Measurements from ENCODE around the gene DMD.

The DMD gene

GRCh38 chrX:31302573-31303075 is 1908.7 kb downstream of the DMD start:
- DNase-seq (ENCODE audit: low read depth, low spot score) = no peak
- Histone ChIP-seq H3K4me3 (no peak overlapping the region), H3K27ac (no peak overlapping the region), H3K9ac (ENCODE audit: insufficient read length) (no peak overlapping the region), H3K9me3 (ENCODE audit: low read depth, low read length) (no peaks in the 10 kb centered on the region), H3K36me3 (ENCODE audit: insufficient read depth, low read length) (no peaks in the 10 kb centered on the region)
- TF ChIP-seq EZH2 (IDR thresholded peaks at IDR 0.05) (no peak), FOXP2 (optimal IDR thresholded peaks at IDR 0.05; ENCODE audit: control extremely low read depth, extremely low read length, insufficient read depth) (no peak), POLR2AphosphoS5 (IDR thresholded peaks at IDR 0.05; ENCODE audit: borderline replicate concordance, low read depth, low read length) (no peak)

GRCh38 chrX:31301941-31302340 is 1909.4 kb downstream of the DMD start:
- H3K27ac ChIP-seq = no peak overlapping the region
- TF ChIP-seq FOXP2 (optimal IDR thresholded peaks at IDR 0.05; ENCODE audit: control extremely low read depth, extremely low read length, insufficient read depth) (no peak), POLR2AphosphoS5 (IDR thresholded peaks at IDR 0.05; ENCODE audit: borderline replicate concordance, low read depth, low read length) (no peak), EZH2 (IDR thresholded peaks at IDR 0.05) (no peak)
- no peak for DNase-seq (ENCODE audit: low read depth, low spot score)
- H3K4me3 ChIP-seq = no peak overlapping the region
- no peaks in the 10 kb centered on the region for H3K9me3 ChIP-seq (ENCODE audit: low read depth, low read length)
- H3K36me3 ChIP-seq (ENCODE audit: insufficient read depth, low read length) = no peaks in the 10 kb centered on the region
- H3K9ac ChIP-seq (ENCODE audit: insufficient read length) = no peak overlapping the region

DNA sequence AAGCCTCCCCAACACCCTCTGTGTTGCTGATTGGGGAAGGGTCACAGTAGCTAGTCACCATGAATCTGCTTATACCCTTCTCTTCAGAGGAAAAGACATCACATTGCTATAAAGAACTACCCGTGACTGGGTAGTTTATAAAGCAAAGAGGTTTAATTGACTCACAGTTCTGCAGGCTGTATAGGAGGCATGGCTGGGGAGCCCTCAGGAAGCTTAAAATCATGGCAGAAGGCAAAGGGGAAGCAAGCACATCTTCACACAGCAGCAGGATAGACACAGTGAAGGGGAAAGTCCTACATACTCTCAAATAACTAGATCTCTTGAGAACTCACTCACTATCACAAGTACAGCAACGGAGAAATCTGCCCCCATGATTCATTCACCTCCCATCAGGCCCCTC is 1910.1 kb downstream of the DMD start:
- H3K9me3 ChIP-seq (ENCODE audit: low read depth, low read length) = no peaks in the 10 kb centered on the region
- H3K27ac ChIP-seq = no peak overlapping the region
- H3K36me3 ChIP-seq (ENCODE audit: insufficient read depth, low read length) = no peaks in the 10 kb centered on the region
- TF ChIP-seq POLR2AphosphoS5 (IDR thresholded peaks at IDR 0.05; ENCODE audit: borderline replicate concordance, low read depth, low read length) (no peak), FOXP2 (optimal IDR thresholded peaks at IDR 0.05; ENCODE audit: control extremely low read depth, extremely low read length, insufficient read depth) (no peak), EZH2 (IDR thresholded peaks at IDR 0.05) (no peak)
- no peak for DNase-seq (ENCODE audit: low read depth, low spot score)
- no peak overlapping the region for H3K4me3 ChIP-seq
- no peak overlapping the region for H3K9ac ChIP-seq (ENCODE audit: insufficient read length)

- no peak for TF ChIP-seq FOXP2 (optimal IDR thresholded peaks at IDR 0.05; ENCODE audit: control extremely low read depth, extremely low read length, insufficient read depth)
- TF ChIP-seq EZH2 (IDR thresholded peaks at IDR 0.05) = no peak
- TF ChIP-seq POLR2AphosphoS5 (IDR thresholded peaks at IDR 0.05; ENCODE audit: borderline replicate concordance, low read depth, low read length) = no peak
- Histone ChIP-seq H3K9ac (ENCODE audit: insufficient read length) (no peak overlapping the region), H3K4me3 (no peak overlapping the region), H3K9me3 (ENCODE audit: low read depth, low read length) (no peaks in the 10 kb centered on the region), H3K36me3 (ENCODE audit: insufficient read depth, low read length) (no peaks in the 10 kb centered on the region), H3K27ac (no peak overlapping the region)
- DNase-seq (ENCODE audit: low read depth, low spot score) = no peak
Observed at GRCh38 chrX:31298916-31299315, 1912.4 kb downstream of the DMD start.

- Histone ChIP-seq H3K9me3 (ENCODE audit: low read depth, low read length) (no peaks in the 10 kb centered on the region), H3K36me3 (ENCODE audit: insufficient read depth, low read length) (no peaks in the 10 kb centered on the region), H3K9ac (ENCODE audit: insufficient read length) (no peak overlapping the region), H3K27ac (no peak overlapping the region), H3K4me3 (no peak overlapping the region)
- no peak for TF ChIP-seq POLR2AphosphoS5 (IDR thresholded peaks at IDR 0.05; ENCODE audit: borderline replicate concordance, low read depth, low read length)
- TF ChIP-seq FOXP2 (optimal IDR thresholded peaks at IDR 0.05; ENCODE audit: control extremely low read depth, extremely low read length, insufficient read depth) = no peak
- TF ChIP-seq EZH2 (IDR thresholded peaks at IDR 0.05) = no peak
- DNase-seq (ENCODE audit: low read depth, low spot score) = no peak
Observed at GRCh38 chrX:31297881-31298280, 1913.5 kb downstream of the DMD start.

- H3K27ac ChIP-seq = no peak overlapping the region
- no peak overlapping the region for H3K4me3 ChIP-seq
- no peak overlapping the region for H3K9ac ChIP-seq (ENCODE audit: insufficient read length)
- H3K36me3 ChIP-seq (ENCODE audit: insufficient read depth, low read length) = no peaks in the 10 kb centered on the region
- DNase-seq (ENCODE audit: low read depth, low spot score) = no peak
- H3K9me3 ChIP-seq (ENCODE audit: low read depth, low read length) = no peaks in the 10 kb centered on the region
- no peak for TF ChIP-seq FOXP2 (optimal IDR thresholded peaks at IDR 0.05; ENCODE audit: control extremely low read depth, extremely low read length, insufficient read depth)
- no peak for TF ChIP-seq POLR2AphosphoS5 (IDR thresholded peaks at IDR 0.05; ENCODE audit: borderline replicate concordance, low read depth, low read length)
- TF ChIP-seq EZH2 (IDR thresholded peaks at IDR 0.05) = no peak
Observed at GRCh38 chrX:31294475-31294874, 1916.9 kb downstream of the DMD start.

DNA sequence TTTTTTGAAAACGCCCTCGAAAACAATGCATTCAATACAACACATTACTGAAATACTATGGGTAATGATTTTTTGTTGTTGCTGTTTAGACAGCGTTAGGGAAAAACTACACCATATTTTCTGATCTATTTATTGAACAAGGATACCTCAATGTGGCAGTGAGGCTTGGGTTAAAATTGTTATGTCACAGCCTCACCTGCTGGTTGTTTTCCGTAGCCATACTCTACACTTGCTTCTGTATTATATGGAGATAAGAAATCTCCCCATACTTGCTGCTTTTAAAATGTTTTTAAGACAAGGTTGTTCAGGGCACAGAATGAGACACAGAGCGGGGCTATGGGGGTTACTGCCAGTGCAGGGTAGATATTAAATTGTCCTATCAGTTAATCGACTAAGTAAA is 1917.9 kb downstream of the DMD start:
- no peak for DNase-seq (ENCODE audit: low read depth, low spot score)
- Histone ChIP-seq H3K27ac (no peak overlapping the region), H3K9me3 (ENCODE audit: low read depth, low read length) (no peaks in the 10 kb centered on the region), H3K9ac (ENCODE audit: insufficient read length) (no peak overlapping the region), H3K36me3 (ENCODE audit: insufficient read depth, low read length) (no peaks in the 10 kb centered on the region), H3K4me3 (no peak overlapping the region)
- TF ChIP-seq FOXP2 (optimal IDR thresholded peaks at IDR 0.05; ENCODE audit: control extremely low read depth, extremely low read length, insufficient read depth) (no peak), EZH2 (IDR thresholded peaks at IDR 0.05) (no peak), POLR2AphosphoS5 (IDR thresholded peaks at IDR 0.05; ENCODE audit: borderline replicate concordance, low read depth, low read length) (no peak)

DNA sequence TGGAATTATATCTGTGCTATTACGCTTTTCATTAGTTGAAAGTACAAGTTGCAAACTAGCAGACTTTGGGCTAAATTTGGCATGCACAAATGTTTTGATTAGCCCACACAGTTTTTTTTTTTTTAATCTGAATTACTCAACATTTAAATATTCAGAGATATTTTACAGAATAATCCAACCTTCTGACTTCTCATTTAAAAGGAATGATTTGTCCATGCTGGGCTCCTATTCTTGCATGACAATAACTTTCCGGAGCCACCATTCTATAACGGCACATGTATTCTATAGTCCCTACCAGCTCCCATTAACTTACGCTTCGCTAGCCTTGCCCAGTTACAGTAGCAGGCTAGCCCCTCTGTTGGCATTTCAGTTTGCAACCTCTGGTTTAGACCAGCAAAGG is 1920.2 kb downstream of the DMD start:
- H3K36me3 ChIP-seq (ENCODE audit: insufficient read depth, low read length) = no peaks in the 10 kb centered on the region

DNA sequence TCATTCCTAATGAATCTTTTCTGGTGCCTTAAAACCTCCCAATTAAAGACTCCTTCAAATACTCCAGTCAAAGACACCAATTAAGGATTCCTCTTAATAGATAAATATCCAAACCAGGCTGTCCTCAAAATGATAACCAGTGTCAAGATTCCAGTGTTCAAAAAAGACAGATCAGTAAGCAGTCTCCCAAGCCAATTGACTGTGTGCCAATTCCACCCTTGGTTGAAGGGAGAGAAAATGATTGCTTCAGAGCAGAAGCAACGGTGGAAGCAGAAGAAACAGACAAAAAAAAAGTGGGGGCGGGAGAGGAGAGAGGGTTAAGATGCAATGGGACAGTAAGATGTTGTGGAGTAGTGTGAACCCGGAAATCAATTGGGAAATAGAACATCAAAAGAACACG is 1923.5 kb downstream of the DMD start:
- no peaks in the 10 kb centered on the region for H3K9me3 ChIP-seq (ENCODE audit: low read depth, low read length)
- no peak overlapping the region for H3K27ac ChIP-seq
- no peak overlapping the region for H3K9ac ChIP-seq (ENCODE audit: insufficient read length)
- no peaks in the 10 kb centered on the region for H3K36me3 ChIP-seq (ENCODE audit: insufficient read depth, low read length)
- DNase-seq (ENCODE audit: low read depth, low spot score) = no peak
- no peak for TF ChIP-seq POLR2AphosphoS5 (IDR thresholded peaks at IDR 0.05; ENCODE audit: borderline replicate concordance, low read depth, low read length)
- no peak for TF ChIP-seq FOXP2 (optimal IDR thresholded peaks at IDR 0.05; ENCODE audit: control extremely low read depth, extremely low read length, insufficient read depth)
- no peak for TF ChIP-seq EZH2 (IDR thresholded peaks at IDR 0.05)
- H3K4me3 ChIP-seq = no peak overlapping the region

More for the DNA sequence above, 1920.2 kb downstream of the DMD start:
- H3K9me3 ChIP-seq (ENCODE audit: low read depth, low read length) = no peaks in the 10 kb centered on the region
- TF ChIP-seq EZH2 (IDR thresholded peaks at IDR 0.05) (no peak), FOXP2 (optimal IDR thresholded peaks at IDR 0.05; ENCODE audit: control extremely low read depth, extremely low read length, insufficient read depth) (no peak), POLR2AphosphoS5 (IDR thresholded peaks at IDR 0.05; ENCODE audit: borderline replicate concordance, low read depth, low read length) (no peak)
- no peak overlapping the region for H3K9ac ChIP-seq (ENCODE audit: insufficient read length)
- no peak overlapping the region for H3K4me3 ChIP-seq
- DNase-seq (ENCODE audit: low read depth, low spot score) = no peak
- no peak overlapping the region for H3K27ac ChIP-seq
